Measurements from ENCODE around the gene ALDH4A1. TPM values are rescaled to one million over a fixed set of nuclear protein-coding genes. Genes with fewer than 3 reads are reported as not detected.

ALDH4A1 gene
- total RNA-seq, 2 experiments from 2014 or later: 0.61 to 0.71 TPM

DNA sequence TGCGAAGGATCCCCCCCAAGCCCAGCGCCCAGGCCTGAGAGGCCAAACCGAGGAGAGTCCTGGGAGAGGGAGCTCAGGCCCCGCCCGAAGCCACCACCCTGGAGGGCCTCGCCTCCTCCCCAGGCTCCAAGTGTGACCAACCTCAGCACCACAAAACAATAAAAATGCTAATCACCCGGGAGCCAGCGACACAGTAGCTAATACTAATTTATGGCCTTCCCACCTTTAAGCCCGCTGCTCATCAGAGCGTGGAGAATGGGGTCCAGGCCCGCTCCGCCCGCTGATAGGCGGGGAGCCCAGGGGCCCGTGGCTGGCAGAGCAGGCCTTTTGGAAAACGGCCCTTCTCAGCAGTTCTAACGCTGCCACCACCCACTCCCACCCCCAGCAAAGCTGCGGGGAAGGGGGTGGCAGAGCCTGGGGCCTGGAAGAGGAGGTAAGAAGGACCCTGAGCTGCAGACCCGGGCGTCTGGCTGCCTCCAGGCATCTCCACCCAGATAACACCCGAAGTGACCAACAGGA lies 22.5 kb downstream of the ALDH4A1 start:
- Histone ChIP-seq H3K27ac (ENCODE audit: low read depth in 1 of 2, low read length in 2 of 2) (no peak overlapping the region), H3K9me3 (ENCODE audit: control insufficient read depth in 1 of 2, insufficient read depth in 1 of 2, low read length in 2 of 2) (no peaks in the 10 kb centered on the region), H3K27me3 (ENCODE audit: control insufficient read depth in 1 of 2, insufficient read depth in 2 of 2, low read length in 2 of 2) (no peaks in the 10 kb centered on the region), H3K4me3 (ENCODE audit: low read length) (no peak overlapping the region), H3K4me1 (ENCODE audit: insufficient read depth, low read length) (no peaks in the 10 kb centered on the region), H3K36me3 (ENCODE audit: insufficient read depth, low read length) (no peaks in the 10 kb centered on the region)
- H3K27me3 Mint-ChIP-seq: no peaks in the 10 kb centered on the region
- H3K4me3 Mint-ChIP-seq: no peak overlapping the region
- H3K9me3 Mint-ChIP-seq: no peaks in the 10 kb centered on the region
- ChIA-PET CTCF (no interaction called here), POLR2A (no interaction called here)
- DNase-seq: no peak
- H3K4me1 Mint-ChIP-seq (ENCODE audit: low read depth): no peaks in the 10 kb centered on the region
- no peak for ATAC-seq (ENCODE audit: poor library complexity)
- no peaks in the 10 kb centered on the region for H3K36me3 Mint-ChIP-seq (ENCODE audit: low read depth)
- intact Hi-C loops (cut with DNase I, micrococcal nuclease): loop anchor here in 1 of 2 experiments (5.0 kb wide), 1 partner anchor 232 kb away; no protein-coding TSS in a partner anchor
- H3K27ac Mint-ChIP-seq: no peak overlapping the region
- TF ChIP-seq, protein P1, sequence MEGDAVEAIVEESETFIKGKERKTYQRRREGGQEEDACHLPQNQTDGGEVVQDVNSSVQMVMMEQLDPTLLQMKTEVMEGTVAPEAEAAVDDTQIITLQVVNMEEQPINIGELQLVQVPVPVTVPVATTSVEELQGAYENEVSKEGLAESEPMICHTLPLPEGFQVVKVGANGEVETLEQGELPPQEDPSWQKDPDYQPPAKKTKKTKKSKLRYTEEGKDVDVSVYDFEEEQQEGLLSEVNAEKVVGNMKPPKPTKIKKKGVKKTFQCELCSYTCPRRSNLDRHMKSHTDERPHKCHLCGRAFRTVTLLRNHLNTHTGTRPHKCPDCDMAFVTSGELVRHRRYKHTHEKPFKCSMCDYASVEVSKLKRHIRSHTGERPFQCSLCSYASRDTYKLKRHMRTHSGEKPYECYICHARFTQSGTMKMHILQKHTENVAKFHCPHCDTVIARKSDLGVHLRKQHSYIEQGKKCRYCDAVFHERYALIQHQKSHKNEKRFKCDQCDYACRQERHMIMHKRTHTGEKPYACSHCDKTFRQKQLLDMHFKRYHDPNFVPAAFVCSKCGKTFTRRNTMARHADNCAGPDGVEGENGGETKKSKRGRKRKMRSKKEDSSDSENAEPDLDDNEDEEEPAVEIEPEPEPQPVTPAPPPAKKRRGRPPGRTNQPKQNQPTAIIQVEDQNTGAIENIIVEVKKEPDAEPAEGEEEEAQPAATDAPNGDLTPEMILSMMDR (IDR thresholded peaks at IDR 0.05): no peak

DNA sequence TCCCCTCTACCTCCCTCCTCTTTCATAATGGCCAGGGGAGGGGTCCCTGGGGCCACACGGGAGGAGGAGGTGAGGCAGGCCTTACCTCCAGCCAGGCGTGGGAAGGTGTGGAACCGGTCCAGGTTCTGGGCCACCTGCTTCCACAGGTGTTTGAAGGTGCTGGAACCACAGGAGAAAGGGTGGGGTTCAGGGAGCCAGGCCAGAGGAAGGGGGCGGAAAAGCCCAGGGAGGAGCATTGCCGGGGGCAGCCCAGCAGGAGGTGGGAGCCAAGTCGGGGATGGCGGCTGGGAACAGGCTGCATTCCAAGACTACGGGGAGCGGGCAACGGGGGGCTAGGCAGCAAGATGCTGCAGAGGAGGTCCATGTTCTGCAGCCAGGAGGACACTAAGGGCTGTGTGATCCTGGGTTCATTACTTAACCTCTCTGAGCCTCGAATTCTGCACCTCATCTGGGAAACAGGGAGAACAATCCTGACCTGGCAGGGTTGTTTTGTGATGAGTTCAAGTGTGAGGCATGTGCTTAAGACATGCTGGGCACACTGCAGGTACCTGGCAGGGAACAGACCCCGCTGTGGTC lies 23.1 kb downstream of the ALDH4A1 start:
- POLR2A ChIA-PET: no interaction called here

DNA sequence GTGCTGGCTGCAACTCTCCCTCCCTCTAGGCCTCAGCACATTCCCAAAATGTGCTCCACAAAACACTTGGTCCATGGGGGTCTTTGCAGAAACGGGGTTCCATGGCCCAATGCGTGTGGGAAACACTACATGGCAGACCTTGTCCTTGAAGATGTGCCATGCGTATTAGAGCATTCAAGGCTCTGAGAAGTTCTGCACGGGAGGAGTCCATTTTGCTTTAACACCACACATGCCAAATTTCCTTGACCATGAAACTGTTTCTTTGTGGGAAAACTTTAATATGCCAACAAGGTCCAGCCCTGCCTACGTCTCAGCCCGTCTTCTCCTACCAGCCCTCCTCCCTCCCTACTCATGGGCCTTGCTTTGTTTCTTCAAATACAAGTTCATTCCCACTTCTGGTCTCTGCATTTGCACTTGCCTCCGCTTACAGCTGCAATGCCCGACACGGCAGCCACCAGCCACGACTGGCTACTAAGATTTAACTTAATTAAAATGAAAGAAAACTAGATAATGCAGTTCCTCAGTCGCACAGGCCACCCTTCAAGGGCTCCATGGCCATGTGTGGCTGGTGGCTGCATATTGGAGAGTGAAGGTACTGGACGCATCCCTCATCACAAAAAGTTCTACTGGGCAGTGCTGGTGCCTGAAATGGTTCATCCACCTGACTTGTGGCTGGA lies 23.7 kb downstream of the ALDH4A1 start:
- no peaks in the 10 kb centered on the region for H3K4me1 ChIP-seq (ENCODE audit: insufficient read depth, low read length)
- no peaks in the 10 kb centered on the region for H3K9me3 ChIP-seq (ENCODE audit: control insufficient read depth in 1 of 2, insufficient read depth in 1 of 2, low read length in 2 of 2)
- Mint-ChIP-seq H3K27ac (no peak overlapping the region), H3K4me1 (ENCODE audit: low read depth) (no peaks in the 10 kb centered on the region), H3K9me3 (no peaks in the 10 kb centered on the region), H3K27me3 (no peaks in the 10 kb centered on the region), H3K4me3 (no peak overlapping the region), H3K36me3 (ENCODE audit: low read depth) (no peaks in the 10 kb centered on the region)
- no peak overlapping the region for H3K4me3 ChIP-seq (ENCODE audit: low read length)
- TF ChIP-seq, protein P1 (IDR thresholded peaks at IDR 0.05): no peak
- intact Hi-C loops (cut with DNase I, micrococcal nuclease): no loop called here
- ChIA-PET POLR2A (no interaction called here), CTCF (no interaction called here)
- H3K36me3 ChIP-seq (ENCODE audit: insufficient read depth, low read length): no peaks in the 10 kb centered on the region
- H3K27ac ChIP-seq (ENCODE audit: low read depth in 1 of 2, low read length in 2 of 2): no peak overlapping the region
- no peak for DNase-seq
- ATAC-seq (ENCODE audit: poor library complexity): no peak
- no peaks in the 10 kb centered on the region for H3K27me3 ChIP-seq (ENCODE audit: control insufficient read depth in 1 of 2, insufficient read depth in 2 of 2, low read length in 2 of 2)

More for the DNA sequence above, 23.1 kb downstream of the ALDH4A1 start:
- no peak for ATAC-seq (ENCODE audit: poor library complexity)
- no peaks in the 10 kb centered on the region for H3K27me3 Mint-ChIP-seq
- H3K27ac ChIP-seq (ENCODE audit: low read depth in 1 of 2, low read length in 2 of 2): no peak overlapping the region
- TF ChIP-seq, protein P1 (IDR thresholded peaks at IDR 0.05): no peak
- intact Hi-C loops (cut with DNase I, micrococcal nuclease): no loop called here
- no peak for DNase-seq
- H3K4me1 ChIP-seq (ENCODE audit: insufficient read depth, low read length): no peaks in the 10 kb centered on the region
- no peak overlapping the region for H3K27ac Mint-ChIP-seq
- no peaks in the 10 kb centered on the region for H3K9me3 ChIP-seq (ENCODE audit: control insufficient read depth in 1 of 2, insufficient read depth in 1 of 2, low read length in 2 of 2)
- CTCF ChIA-PET: no interaction called here
- no peaks in the 10 kb centered on the region for H3K27me3 ChIP-seq (ENCODE audit: control insufficient read depth in 1 of 2, insufficient read depth in 2 of 2, low read length in 2 of 2)
- no peaks in the 10 kb centered on the region for H3K36me3 ChIP-seq (ENCODE audit: insufficient read depth, low read length)
- H3K4me1 Mint-ChIP-seq (ENCODE audit: low read depth): no peaks in the 10 kb centered on the region
- no peak overlapping the region for H3K4me3 Mint-ChIP-seq
- H3K36me3 Mint-ChIP-seq (ENCODE audit: low read depth): no peaks in the 10 kb centered on the region
- no peaks in the 10 kb centered on the region for H3K9me3 Mint-ChIP-seq
- no peak overlapping the region for H3K4me3 ChIP-seq (ENCODE audit: low read length)

All from CD4-positive, alpha-beta T cell (primary cell).